Subcutaneous adipose tissue (tissue), 4 donors: ENCODE data around the gene ZNF780A. TPM values are rescaled to one million over a fixed set of nuclear protein-coding genes. Genes with fewer than 3 reads are reported as not detected.

Experiments used
- CTCF ChIP-seq: fragments of 450-650 bp; IDR thresholded peaks from one replicate; pipeline ENCODE4 v1.5.1; 2016; ENCODE audit warnings: low read depth, mild to moderate bottlenecking, control low read depth, antibody characterized with exemption, moderate library complexity
- total RNA-seq, 4 donors: library from RNA; depleted of rRNA; stranded (reverse); fragments of >200 nt; gene quantifications; one replicate each; pipeline ENCODE4 v1.1.0, GENCODE V29; 2016

The ZNF780A gene
- total RNA-seq, result 10 to 100 TPM in 3 of 4 donors, 1 to 10 TPM in 1; 7.0 to 14.5 (median 12.4) TPM

GRCh38 chr19:40090241-40091204 is at the start of gene ZNF780A:
Gene ZNF780A, minus strand, starts transcription at chr19:40090943. Its CDS starts 6,190 bp downstream, at chr19:40084753.
- no peak for TF ChIP-seq CTCF

GRCh38 chr19:40139533-40140287 is 49.0 kb upstream of the ZNF780A start:
- TF ChIP-seq CTCF, result no peak

- TF ChIP-seq CTCF, result no peak
Measured at GRCh38 chr19:40136818-40137217, 46.1 kb upstream of the ZNF780A start.

- no peak for TF ChIP-seq CTCF
Measured at GRCh38 chr19:40134866-40135265, 44.1 kb upstream of the ZNF780A start.

GRCh38 chr19:40133491-40133890 is 42.7 kb upstream of the ZNF780A start:
- TF ChIP-seq CTCF, result no peak

GRCh38 chr19:40130013-40130412 is 39.3 kb upstream of the ZNF780A start:
- TF ChIP-seq CTCF, result no peak

- no peak for TF ChIP-seq CTCF
Measured at GRCh38 chr19:40129425-40129824, 38.7 kb upstream of the ZNF780A start.
